K562 (cell line): Measurements from ENCODE around the gene HAS3.
"Not testable (repeated sequence)": the region's sequence is repeated elsewhere in the genome, so short reads cannot be mapped to it uniquely, and the experiment has no call there.

Source experiments
- ARID1B ChIP-seq: fragments of 450-650 bp; IDR thresholded peaks from 2 replicates; pipeline ENCODE4 v1.6.1; 2016; ENCODE audit warnings: antibody characterized with exemption, mild to moderate bottlenecking, inconsistent platforms
- FOXM1 ChIP-seq, 2 experiments: fragments of 450-650 bp in 1 of 2; sonication (generic) in 1 of 2; formaldehyde crosslinking in 1 of 2; IDR thresholded peaks; 2 replicates each; pipeline versions ENCODE4 v1.6.1 to v1.9.0; 2017 to 2022; ENCODE audit warnings: low read depth in 2 of 2, mild to moderate bottlenecking in 2 of 2, missing genetic modification reagents in 1 of 2, moderate library complexity in 1 of 2
- HCFC1 ChIP-seq: IDR thresholded peaks from 2 replicates; pipeline ENCODE4 v1.6.1; 2012; ENCODE audit warnings: low read depth, low read length, improper control_type of control experiment
- HMG20B ChIP-seq: fragments of 250-450 bp; sonication (Bioruptor Pico); IDR thresholded peaks from 2 replicates; pipeline ENCODE4 v1.5.0; 2021; ENCODE audit warnings: mild to moderate bottlenecking
- ZFX ChIP-seq: sonication (generic); formaldehyde crosslinking; IDR thresholded peaks from 2 replicates; pipeline ENCODE4 v1.8.0; 2022; ENCODE audit warnings: mild to moderate bottlenecking, missing genetic modification reagents, moderate library complexity
- ZNF274 ChIP-seq: IDR thresholded peaks from 2 replicates; pipeline ENCODE4 v1.6.1; 2011; ENCODE audit warnings: low read depth, mild to moderate bottlenecking, low read length, moderate library complexity, borderline replicate concordance

DNA sequence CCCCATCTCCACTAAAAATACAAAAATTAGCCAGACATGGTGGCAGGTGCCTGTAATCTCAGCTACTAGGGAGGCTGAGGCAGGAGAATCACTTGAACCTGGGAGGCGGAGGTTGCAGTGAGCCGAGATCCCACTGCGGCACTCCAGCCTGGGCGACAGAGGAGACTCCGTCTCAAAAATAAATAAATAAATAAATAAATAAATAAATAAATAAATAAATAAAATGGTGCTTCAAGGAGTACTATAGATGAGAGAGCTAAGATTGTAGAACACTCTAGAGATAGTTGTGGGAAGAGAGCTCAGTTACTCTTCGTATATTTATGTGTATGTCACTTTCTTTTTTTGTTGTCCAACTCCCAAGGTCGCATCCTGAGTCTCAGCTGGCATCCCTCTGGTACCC is 34.0 kb downstream of the HAS3 start:
- TF ChIP-seq ZFX (CRISPR knock-in tag); HMG20B; FOXM1 (IDR thresholded peaks at IDR 0.05; ENCODE audit: low read depth); FOXM1 (CRISPR knock-in tag; IDR thresholded peaks at IDR 0.05; ENCODE audit: low read depth); ARID1B; ZNF274; HCFC1: not testable (repeated sequence)
